ENCODE results near the gene LRFN2.

Gene LRFN2

DNA sequence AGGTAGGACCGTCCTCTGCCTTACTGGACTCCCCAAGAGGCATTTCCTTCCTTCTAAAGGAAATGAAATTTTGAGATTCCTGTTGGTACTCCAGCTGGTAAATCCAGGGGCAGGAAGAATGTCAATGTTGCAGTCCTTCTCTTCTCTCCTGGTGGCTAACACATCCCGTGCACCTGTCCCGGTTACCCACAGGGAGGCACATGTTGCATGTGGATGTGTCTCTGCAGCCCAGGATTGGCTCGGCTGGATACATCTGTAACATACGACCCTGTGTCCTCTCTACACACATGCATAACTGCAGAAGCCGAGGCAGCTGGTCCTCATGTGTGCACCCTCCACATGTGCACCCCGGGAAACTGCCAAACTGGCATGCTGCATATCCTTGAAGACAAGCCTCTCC, 1.3 kb upstream of the LRFN2 start:
- no peak for DNase-seq (ENCODE audit: low spot score)
- TF ChIP-seq, protein P1, sequence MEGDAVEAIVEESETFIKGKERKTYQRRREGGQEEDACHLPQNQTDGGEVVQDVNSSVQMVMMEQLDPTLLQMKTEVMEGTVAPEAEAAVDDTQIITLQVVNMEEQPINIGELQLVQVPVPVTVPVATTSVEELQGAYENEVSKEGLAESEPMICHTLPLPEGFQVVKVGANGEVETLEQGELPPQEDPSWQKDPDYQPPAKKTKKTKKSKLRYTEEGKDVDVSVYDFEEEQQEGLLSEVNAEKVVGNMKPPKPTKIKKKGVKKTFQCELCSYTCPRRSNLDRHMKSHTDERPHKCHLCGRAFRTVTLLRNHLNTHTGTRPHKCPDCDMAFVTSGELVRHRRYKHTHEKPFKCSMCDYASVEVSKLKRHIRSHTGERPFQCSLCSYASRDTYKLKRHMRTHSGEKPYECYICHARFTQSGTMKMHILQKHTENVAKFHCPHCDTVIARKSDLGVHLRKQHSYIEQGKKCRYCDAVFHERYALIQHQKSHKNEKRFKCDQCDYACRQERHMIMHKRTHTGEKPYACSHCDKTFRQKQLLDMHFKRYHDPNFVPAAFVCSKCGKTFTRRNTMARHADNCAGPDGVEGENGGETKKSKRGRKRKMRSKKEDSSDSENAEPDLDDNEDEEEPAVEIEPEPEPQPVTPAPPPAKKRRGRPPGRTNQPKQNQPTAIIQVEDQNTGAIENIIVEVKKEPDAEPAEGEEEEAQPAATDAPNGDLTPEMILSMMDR (IDR thresholded peaks at IDR 0.05; ENCODE audit: extremely low read depth, missing control alignments), result no peak

DNA sequence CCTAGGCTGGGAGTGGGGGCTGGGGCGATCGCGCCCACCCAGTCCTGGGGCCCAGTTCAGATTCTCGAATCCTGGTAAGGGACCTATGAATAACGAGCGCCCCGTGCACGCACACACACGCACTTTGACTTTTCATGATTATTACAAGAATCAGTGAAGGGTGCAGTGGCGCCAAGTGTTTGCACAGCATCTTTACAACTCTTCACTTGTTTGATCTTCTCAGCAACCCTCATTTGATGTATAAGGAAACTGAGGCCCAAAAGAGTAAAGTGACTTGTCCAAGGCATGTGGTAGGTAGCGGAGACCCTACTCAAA, 863 bp upstream of the LRFN2 start:
- TF ChIP-seq, protein P1 (IDR thresholded peaks at IDR 0.05; ENCODE audit: extremely low read depth, missing control alignments), result no peak
- no peak for DNase-seq (ENCODE audit: low spot score)

GRCh38 chr6:40586369-40587201, 579 bp downstream of the LRFN2 start:
- DNase-seq (ENCODE audit: low spot score), result no peak

DNA sequence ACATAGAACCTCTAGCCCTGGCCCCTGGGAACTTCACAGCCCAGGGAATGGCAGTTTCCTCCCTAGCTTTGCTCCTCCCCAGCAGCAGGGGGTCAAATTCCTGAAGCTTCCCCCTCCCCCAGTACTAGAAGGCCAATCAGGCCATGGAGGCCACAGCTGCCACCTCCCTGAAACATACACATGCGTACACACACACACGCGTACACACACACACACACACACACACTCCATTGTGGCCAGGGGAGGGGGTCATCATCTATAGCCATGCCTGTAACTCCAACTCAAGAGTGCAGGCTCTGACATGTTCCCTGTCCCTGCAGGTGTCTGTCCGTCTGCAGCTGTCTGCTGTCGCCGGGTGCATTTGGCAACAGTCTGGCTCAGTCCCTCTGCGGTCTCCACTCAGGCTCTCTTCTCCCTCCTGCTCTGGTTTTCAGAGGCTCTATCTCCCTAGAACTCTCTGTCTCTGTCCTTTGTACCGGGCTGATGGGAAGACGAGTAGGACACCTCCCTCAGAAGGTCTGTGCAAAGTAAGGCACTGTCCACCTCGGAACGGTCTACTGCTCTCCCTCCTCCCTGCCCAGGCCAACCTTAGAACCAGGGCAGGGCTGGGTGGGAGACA, 1.4 kb downstream of the LRFN2 start:
- TF ChIP-seq, protein P1 (IDR thresholded peaks at IDR 0.05; ENCODE audit: extremely low read depth, missing control alignments), result no peak
- DNase-seq (ENCODE audit: low spot score), result no peak

More at GRCh38 chr6:40586369-40587201, 579 bp downstream of the LRFN2 start:
- TF ChIP-seq, protein P1 (IDR thresholded peaks at IDR 0.05; ENCODE audit: extremely low read depth, missing control alignments), result no peak

- DNase-seq (ENCODE audit: low spot score), result no peak
- TF ChIP-seq, protein P1 (IDR thresholded peaks at IDR 0.05; ENCODE audit: extremely low read depth, missing control alignments), result no peak
Observed at GRCh38 chr6:40585223-40585622, 1.9 kb downstream of the LRFN2 start.

DNA sequence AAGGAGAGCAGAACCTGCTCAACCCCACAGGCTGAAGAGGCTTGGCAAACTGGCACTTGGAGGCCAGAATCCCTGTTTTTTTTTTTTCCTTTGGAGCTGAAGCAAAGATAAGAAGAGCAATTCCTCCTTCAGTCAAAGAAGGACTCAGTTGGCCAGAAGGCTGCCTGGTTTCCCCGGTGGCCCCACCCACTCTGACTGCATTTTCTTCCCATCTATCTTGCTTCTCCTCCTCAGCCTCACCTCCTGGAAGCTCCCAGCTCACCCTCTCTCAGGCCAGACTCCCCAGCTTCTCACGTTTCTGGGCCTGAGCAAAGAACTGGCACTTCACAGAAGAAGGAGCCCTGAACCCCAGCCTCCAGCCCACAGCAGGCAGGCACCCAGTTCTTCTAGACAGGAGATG, 2.4 kb downstream of the LRFN2 start:
- no peak for DNase-seq (ENCODE audit: low spot score)

GRCh38 chr6:40583709-40584108, 3.5 kb downstream of the LRFN2 start:
- no peak for DNase-seq (ENCODE audit: low spot score)
- TF ChIP-seq, protein P1 (IDR thresholded peaks at IDR 0.05; ENCODE audit: extremely low read depth, missing control alignments), result no peak

More for the DNA sequence above, 2.4 kb downstream of the LRFN2 start:
- TF ChIP-seq, protein P1 (IDR thresholded peaks at IDR 0.05; ENCODE audit: extremely low read depth, missing control alignments), result no peak

All from GM20000 (cell line).